ENCODE data around the gene FCRLA.
"Not testable (repeated sequence)": the region's sequence is repeated elsewhere in the genome, so short reads cannot be mapped to it uniquely, and the experiment has no call there.

Gene FCRLA

GRCh38 chr1:161705537-161705936 lies 1.5 kb upstream of the FCRLA start:
- no peak for DNase-seq (ENCODE audit: low read depth in 2 of 2)

- DNase-seq (ENCODE audit: low read depth in 2 of 2) = no peak
Observed at GRCh38 chr1:161706113-161706481, 932 bp upstream of the FCRLA start.

GRCh38 chr1:161707503-161707902 lies 474 bp downstream of the FCRLA start:
- DNase-seq (ENCODE audit: low read depth in 2 of 2) = no peak

GRCh38 chr1:161709373-161709772 lies 2.3 kb downstream of the FCRLA start:
- no peak for DNase-seq (ENCODE audit: low read depth in 2 of 2)

GRCh38 chr1:161710560-161710959 lies 3.5 kb downstream of the FCRLA start:
- no peak for DNase-seq (ENCODE audit: low read depth in 2 of 2)

GRCh38 chr1:161718559-161719324 lies 11.7 kb downstream of the FCRLA start:
- no peak for DNase-seq (ENCODE audit: low read depth in 2 of 2)

GRCh38 chr1:161719325-161719611 lies 12.2 kb downstream of the FCRLA start:
- DNase-seq (ENCODE audit: low read depth in 2 of 2) = no peak

- no peak for DNase-seq (ENCODE audit: low read depth in 2 of 2)
Observed at GRCh38 chr1:161720422-161720821, 13.4 kb downstream of the FCRLA start.

- no peak for DNase-seq (ENCODE audit: low read depth in 2 of 2)
Observed at GRCh38 chr1:161720956-161721737, 14.1 kb downstream of the FCRLA start, which contains the start of gene FCRLB. Gene FCRLB, plus strand, starts transcription at chr1:161721544. Its CDS starts 1,129 bp downstream, at chr1:161722673.

GRCh38 chr1:161721738-161722343 lies 14.8 kb downstream of the FCRLA start:
- DNase-seq (ENCODE audit: low read depth in 2 of 2) = no peak

- DNase-seq (ENCODE audit: low read depth in 2 of 2) = no peak
Observed at GRCh38 chr1:161722406-161722805, 15.4 kb downstream of the FCRLA start.

- no peak for DNase-seq (ENCODE audit: low read depth in 2 of 2)
Observed at GRCh38 chr1:161723459-161724141, 16.6 kb downstream of the FCRLA start.

- not testable (repeated sequence) for DNase-seq (ENCODE audit: low read depth in 2 of 2)
Observed at GRCh38 chr1:161725258-161725907, 18.4 kb downstream of the FCRLA start.

GRCh38 chr1:161725908-161726472 lies 19.0 kb downstream of the FCRLA start:
- peak in 1 of 2 donors; percentile 7 for DNase-seq (ENCODE audit: low read depth in 2 of 2)

- DNase-seq (ENCODE audit: low read depth in 2 of 2) = peak; percentile 55
Observed at GRCh38 chr1:161726473-161727255, 19.6 kb downstream of the FCRLA start.

- DNase-seq (ENCODE audit: low read depth in 2 of 2) = peak in 1 of 2 donors; percentile 26
Observed at GRCh38 chr1:161727256-161727924, 20.4 kb downstream of the FCRLA start.

GRCh38 chr1:161728376-161729226 lies 21.6 kb downstream of the FCRLA start:
- no peak for DNase-seq (ENCODE audit: low read depth in 2 of 2)

GRCh38 chr1:161730050-161730564 lies 23.1 kb downstream of the FCRLA start:
- DNase-seq (ENCODE audit: low read depth in 2 of 2) = no peak

GRCh38 chr1:161731241-161731640 lies 24.2 kb downstream of the FCRLA start:
- no peak for DNase-seq (ENCODE audit: low read depth in 2 of 2)
